NCI-H510A treated with DMSO at 0.1 percent for 48 hours (cell line): ENCODE measurements around the gene ANKRD6.

Experiments used
- DNase-seq: peaks from one replicate; lab custom pipeline; 2025; lab: John Stamatoyannopoulos, UW

The ANKRD6 gene

DNA sequence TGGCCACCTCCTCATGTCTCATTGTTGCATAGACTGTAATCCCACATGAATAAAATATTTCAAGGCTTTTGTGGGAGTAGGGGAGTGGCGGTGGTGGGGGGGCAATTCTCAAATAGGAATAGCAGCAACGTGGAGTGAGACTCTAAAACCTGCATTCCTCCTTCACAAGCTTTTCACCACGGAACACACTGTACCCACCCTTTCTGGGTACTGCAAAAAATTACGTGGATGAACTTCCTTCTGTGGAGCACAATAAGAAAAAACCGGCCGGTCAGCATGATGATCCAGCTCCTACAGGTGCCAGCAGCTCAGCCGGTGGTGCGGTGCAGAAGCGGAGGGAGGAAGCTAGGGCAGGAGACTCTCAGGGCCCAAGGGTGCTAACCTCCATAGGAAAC, 19.9 kb upstream of the ANKRD6 start:
- DNase-seq = no peak

DNA sequence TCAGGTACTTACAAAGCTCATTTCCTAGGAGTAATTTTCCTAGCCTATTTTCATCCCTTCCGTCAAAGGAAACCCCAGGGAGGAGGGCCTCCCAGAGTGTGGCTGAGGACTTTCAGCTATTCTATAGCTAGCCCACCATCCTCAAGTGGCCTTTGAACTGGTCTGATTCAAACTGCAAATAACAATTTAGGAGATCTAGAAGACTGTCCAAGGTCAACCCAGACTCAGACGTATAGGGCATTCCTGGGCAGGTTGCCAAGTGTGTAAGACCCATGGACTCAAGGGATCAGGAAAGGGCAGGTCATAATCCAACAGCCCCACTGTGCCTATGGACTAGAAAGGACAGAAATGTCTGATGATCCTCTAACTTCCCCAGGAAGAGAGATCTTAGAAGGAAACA, 18.7 kb upstream of the ANKRD6 start:
- no peak for DNase-seq

DNA sequence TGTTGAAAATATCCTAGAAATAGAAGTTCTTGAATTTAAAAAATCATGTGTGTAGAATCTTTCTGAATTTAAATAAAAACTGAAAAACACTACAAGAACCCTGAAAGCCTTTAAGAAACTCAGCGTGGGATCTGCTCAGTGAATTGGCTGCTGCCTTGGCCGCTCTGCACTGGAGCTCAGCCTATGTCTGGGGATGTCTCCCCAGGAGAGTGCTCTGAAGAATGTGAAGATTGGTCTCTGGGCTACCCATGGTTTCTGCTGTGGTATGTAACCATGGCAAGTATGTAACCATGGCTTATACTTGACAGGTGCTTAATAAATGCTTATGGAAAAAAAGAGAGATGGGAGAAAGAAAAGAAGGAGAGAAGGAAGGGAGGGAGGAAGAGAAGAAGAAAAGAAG, 17.8 kb upstream of the ANKRD6 start:
- DNase-seq = no peak

DNA sequence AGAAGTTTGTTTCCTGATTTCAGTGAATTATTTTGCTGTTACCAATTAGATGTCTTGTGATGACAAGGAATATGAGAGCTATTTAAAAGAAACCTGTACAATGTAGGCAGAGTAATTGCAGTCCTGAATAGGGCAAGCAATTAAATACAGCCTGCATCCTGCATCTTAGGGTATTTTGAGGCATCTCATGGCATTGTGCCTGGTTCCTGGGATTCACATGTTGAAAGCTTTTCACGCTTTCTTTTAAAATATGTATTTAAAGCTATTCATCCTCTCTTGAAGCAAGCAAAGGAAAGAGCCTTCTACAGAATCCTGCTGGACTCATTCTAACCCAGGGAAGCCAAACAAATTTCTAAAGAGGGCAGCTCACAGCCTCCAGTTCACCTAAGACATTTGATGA, 16.2 kb upstream of the ANKRD6 start:
- no peak for DNase-seq

DNA sequence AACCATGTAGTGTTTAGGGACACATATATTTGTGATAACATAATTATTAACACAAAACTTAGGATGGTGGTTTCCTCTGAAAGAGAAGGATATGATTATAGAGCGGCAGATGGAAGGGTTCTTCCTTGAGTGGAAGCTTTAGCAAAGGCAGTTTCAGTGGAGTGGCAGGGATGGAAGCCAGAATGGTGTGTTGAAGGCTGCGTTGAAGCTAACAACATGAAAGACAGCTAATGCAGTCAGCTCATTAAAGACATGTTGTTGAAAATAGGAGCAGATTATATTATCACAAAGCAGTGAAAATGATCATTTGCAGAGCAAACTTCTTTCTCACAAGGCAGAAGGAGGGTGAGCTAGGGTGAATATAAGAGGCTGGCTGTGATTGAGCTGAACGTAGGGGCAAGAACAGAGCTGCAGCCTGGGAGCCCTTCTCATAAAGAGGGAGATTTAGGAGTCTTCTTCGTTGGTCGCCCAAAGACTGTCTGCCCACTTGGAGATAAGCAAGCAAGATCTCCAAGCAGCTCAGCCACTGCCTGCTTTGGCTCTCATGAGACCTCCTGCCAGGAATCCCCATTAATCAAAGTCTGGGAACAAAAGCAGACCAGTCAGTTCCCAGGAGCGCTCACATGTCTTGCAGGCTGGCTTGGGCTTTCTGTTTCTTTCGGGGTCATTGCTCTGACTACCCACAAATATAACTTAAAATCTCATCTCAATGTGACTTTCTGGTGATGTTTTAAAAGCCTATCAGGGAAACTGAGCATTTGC, 2.6 kb upstream of the ANKRD6 start:
- DNase-seq = no peak

DNA sequence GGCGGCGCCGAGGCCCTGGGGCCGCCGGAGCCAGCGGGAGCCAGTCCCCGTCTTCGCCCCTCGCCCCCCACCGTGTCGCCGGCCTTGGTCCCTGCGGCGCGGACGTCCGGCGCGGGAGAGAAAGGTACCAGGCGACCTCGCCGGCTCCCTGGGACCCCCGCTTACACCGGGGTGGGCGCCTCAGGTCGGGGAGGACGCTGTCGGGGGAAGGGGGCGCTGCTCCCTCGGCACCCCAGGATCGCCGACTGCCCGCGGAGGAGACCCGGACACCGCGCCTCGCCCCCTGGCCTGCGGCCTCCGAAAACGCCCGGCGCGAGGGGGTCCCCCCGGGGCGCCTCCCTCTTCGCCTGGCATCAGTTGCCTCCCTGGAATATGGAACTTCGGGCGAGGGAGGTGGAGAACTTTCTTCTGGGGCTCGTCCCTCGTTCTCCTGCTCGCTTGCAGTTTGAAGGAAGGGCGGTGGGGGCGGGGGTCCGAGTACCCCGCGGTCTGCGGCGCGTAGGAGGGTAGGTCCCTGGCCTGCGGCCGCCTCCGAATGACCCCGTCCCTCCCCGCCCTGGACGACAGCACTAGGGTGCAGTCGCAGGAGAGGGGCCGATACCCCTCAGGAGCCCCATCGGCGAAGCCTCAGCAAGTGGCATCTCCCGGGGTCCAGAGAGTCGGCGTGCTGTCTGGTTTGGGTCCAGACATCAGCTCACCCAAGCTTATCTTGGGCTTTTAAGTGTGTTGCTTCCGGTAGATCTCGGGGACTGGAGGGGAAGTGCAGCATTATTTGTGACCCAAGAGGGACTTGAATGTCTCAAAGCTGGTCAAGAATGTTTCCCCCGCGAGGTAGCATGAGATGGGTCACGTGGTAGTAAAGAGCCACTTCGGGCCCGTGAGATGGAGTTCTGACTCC, 549 bp downstream of the ANKRD6 start:
- DNase-seq = peak; percentile 10

DNA sequence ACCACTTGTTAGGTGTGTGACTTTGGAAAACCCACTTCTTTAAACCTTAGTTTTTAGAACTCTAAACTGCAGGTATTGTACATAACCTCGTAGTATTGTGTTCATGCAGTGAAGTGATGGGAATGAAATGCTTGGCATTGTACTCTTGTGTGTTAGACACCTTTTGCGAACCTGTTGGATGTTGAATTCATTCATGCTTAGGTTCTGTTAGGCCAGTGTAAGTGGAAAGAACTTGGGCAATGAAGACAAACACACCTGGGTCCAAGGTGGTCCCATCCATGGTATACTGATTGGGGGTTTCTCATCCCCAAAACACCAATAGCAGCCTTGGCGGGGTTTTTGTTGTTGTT, 1.2 kb downstream of the ANKRD6 start:
- DNase-seq = no peak

DNA sequence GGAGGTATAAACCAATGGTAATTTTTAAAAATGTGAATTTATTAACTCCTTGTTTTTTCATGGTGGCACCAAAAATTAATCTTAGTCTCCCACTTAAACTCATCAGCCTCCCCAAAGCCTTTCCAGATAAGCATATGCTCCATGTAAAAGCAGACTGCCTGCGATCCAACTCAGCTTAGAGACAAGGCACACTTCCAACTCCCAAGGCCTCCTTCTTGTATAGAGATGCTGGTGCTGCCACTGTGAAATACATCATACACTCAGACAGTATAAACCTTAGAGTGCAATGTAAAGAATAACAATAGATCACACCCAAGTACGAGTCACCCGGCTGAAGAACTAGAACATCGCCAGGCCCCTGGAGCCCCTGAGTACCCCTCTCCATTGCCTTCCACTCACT, 2.0 kb downstream of the ANKRD6 start:
- DNase-seq = peak; percentile 6

DNA sequence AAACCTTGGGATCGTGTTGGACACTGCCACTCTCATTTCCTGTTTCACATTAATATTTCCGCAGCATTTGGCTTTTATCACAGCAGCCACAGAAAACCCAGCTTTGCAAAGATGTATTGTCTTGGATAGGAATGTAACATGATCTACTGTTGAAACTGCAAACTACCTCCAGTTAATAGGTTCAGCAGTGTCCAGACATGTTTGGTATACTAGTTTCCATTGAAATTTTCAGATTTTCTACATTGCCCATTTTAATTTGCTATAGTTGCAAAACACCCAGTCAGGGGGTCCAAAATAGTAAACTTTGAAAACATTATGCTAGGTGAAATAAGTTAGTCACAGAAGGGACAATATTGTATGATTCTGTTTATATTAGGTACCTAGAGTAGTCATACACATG, 3.3 kb downstream of the ANKRD6 start:
- peak; percentile 31 for DNase-seq

DNA sequence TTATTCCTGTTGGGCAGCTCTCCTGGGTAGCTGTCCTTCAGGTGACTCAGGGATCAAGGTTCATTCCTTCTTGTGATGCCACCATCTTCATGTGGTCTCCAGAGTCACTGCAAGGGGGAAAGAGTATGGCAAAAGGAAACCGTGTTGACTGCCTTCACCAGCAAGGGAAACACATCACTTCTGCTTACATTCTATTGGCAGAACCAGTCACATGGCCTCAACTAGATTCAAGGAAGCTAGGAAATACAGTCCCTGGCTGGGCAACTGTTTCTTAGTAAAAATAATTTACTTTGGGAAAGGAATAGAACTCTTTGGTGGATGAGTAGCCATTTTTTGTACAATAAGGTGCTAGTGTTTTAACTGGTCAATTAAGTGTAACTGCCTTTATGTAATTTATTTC, 5.3 kb downstream of the ANKRD6 start:
- DNase-seq = no peak

DNA sequence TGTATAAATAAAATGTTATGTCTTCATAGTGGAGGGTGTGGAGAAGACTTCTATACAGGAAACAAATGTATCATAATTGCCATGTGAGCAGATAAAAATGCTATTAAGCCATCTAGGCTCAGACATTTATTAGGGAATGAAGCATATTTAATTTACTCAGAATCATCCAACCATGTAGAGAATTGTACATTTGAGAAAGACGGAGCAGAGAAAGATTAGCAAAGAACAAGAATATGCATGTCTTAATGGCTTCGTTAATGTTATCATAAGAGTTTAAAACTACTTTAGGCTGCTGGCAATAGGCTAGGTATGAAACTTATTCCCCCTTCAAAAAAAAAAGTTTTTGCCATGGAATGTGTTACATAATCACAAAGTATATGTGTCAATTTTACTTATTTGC, 6.1 kb downstream of the ANKRD6 start:
- no peak for DNase-seq

DNA sequence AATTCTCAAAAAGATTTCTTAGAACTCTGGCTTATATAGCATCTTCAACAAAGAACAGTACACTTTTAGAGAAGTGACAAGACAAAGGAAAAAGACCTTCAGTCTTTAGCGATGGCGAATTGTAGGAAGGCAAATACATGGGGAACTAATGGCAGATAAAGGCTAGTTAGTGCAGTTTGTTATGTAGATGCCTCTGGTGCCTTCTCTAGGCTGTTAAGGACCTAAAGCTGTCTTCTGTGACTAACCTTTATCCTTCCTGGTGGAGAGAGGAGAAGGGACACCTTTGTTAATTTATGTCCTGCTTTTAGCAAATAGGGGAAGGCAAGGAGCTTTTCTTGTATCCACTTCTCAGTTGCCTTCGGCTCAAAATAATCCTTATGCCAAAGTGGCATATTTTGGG, 7.2 kb downstream of the ANKRD6 start:
- DNase-seq = no peak

DNA sequence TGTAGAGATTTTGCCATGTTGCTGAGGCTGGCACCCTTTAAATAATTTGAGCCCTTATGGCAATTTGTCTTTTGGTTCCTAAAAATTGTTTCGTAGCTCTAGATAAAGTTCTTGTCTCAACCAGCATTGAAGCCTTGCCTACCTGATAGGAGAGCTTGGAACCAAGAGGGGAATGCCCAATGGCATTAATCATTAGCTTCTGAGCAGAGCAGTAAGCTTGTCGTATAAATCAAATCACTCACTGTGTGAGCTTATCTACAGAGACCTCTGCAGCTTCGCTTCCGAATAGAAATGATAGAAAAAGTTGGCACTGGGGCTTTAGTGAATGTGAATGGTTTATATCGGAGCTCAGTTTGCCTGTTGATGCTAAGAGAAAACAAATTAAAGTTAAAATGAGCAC, 10.7 kb downstream of the ANKRD6 start:
- DNase-seq = no peak

DNA sequence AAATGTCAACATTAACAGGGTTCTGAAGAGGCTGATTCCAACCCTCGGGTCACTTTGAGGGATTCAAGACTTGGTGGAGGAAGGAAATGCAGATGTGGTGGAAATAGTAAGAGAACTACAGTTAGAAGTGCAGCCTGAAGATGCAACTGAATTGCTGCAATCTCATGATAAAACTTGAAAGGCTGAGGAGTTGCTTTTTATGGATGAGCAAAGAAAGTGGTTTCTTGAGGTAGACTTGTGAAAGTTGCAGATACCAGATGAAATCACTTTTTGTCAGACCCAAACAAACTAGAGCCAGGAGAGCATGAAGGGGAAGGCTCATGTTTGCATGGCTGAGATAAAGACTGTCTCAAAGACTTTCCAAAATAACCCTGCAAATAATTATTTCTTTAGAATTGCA, 16.2 kb downstream of the ANKRD6 start:
- no peak for DNase-seq

DNA sequence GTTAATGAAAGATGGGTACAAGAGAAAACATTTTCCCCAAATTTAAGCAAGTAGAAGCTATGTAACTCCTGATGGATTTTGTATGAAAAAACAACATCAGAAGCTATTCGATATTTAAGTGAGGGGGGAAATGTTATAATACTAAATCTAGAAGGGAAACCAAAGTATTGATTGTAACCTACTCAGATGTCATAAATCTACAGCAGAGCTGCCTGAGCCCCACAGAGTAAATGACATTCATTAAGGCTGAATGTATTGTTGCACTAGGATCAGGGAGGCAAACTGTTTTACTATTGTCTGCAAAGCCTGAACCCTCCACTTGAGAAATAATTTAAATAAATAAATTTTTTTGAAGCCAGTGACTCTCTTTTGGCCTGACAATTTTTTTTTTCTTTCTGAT, 19.3 kb downstream of the ANKRD6 start:
- DNase-seq = no peak

DNA sequence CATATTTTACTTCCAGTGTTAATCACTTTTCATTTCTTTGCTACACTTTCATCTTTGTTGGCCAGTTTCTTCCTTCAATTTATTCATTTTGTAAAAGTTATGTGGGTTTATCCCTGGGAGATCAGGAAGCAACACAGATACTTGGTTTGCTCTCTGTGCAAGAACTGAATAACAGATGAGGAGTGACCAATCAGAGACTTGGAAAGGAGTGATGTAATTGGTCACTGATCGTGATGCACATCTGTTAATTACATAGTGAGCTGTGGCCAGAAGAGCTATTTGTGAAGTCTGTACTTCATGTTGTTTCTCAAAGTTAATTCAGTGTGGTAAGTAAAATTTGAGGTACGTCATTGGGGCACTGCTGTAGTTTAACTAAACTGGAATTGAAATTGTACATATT, 21.3 kb downstream of the ANKRD6 start:
- no peak for DNase-seq

DNA sequence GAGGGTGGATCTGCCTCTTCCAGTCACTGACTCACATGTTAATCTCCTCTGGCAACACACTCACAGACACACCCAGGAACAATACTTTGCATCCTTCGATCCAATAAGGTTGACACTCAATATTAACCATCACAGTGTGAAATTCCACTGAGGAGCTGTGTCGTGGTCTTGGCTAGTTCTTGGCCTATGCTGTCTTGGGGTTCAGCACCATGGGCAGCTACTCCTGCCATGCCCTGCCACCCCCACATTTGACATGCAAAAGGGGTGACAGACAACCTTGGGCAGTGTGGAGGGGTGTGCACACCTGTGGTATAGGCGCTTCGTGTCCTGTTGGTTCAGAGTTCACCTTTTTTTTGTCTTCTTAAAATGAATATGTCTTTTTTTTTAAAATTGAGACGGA, 25.8 kb downstream of the ANKRD6 start:
- no peak for DNase-seq

DNA sequence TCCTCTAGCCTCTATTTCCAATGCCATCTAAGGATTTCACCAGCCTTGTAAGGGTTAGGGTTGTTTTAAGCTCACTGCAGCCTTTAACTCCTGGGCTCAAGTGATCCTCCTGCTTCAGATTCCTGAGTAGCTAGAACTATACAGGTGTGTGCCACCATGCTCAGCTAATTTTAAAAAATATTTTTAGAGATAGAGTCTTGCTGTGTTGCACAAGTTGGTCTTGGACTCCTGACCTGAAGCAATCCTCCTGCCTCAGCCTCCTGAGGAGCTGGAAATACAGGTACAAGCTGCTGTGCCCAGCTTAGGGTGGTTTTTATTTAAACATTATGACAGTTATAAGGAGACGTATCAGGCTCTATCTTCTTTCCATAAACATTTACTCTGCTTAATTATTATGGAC, 26.5 kb downstream of the ANKRD6 start:
- DNase-seq = no peak

DNA sequence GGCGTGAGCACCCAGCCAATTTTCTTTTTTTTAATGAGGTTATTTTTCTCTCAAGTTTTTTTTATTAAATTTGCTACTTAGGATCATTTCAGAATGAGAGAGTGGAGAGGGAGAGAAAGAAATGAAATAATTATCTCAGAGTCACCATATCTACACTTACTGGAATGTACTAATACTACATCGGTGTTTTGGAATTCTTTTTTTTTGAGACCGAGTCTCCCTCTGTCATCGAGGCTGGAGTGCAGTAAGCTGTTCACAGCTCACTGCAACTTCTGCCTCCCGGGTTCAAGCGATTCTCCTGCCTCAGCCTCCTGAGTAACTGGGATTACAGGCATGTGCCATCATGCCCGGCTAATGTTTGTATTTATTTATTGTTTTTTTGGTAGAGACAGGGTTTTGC, 27.8 kb downstream of the ANKRD6 start:
- DNase-seq = no peak

DNA sequence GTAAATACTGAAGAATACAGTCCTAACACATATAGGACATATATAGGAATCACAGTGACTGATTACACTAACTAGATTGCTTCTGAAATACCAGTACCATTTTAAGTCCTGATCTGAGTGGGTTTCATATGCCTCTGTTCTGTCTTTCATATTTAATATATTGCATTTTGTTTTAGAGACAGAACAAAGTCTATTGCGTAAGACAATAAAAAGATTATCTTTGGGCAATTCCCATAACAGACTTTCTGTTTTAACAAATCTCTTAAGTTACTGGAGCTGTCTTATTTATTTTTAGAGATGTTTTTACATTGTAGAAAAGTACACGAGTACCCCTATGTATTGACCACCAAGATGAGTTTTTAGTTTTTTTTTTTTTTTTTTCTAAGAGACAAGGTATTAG, 29.6 kb downstream of the ANKRD6 start:
- DNase-seq = no peak

DNA sequence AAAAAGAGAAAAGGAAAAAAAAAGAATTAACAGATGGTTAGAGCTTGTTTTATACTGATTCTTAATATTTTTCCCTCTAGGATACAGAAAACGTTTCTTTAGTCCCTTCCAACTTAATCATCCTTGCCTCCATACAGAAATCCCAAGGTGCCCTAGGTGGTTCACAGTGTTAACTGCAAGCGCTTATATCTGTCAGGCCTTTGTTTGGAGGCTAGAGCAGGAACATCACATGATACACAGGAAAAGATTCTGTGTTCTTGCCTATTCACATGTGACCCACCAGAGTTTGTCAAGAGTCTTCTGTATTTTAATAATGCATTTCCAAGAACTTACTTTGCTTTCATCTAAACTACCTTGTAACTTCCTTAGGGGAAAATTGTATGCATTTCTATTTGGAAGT, 31.3 kb downstream of the ANKRD6 start:
- DNase-seq = no peak

DNA sequence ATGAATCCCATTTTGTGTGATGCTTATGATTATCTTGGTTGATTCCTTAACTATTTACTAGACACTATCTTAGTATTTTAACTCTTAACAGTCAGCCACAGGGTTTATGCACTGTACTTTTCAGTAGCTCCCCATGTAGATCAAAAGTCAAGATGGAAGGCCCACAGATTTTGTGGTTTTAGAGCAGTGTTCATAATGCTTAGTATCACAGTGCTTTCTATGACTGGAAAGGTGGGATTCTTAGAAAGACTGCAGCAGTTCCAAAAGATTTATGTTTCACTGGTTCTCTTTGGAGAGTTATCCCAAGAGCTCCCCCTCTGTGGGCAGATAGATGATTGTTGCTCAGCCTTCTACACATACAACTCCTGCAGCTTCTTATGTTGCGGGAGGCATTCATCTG, 34.5 kb downstream of the ANKRD6 start:
- DNase-seq = no peak

DNA sequence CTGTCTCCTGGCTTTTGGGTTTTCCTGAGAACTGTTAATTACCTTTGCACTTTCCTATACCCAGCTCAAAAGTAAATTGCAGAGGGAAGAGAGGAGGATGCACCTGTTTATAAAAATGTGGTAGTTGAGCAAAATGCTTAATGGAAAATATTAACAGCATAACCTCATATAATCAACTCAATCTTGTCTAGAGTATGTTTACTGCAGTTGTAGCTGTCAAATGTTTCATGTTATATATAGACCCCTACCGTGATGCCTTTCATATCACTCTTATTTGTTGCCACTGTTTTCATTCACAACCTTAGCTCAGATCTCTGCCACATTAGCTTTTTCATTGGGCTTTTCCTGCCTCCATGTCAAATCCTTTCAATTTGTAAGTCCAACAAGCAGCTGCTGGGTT, 36.0 kb downstream of the ANKRD6 start:
- no peak for DNase-seq
